Activated CD4-positive, alpha-beta T cell treated with anti-CD3 and anti-CD28 coated beads, Interleukin-2, amount 10 ng/mL, durations not matched to agents 7 days and 5 days (primary cell): Measurements from ENCODE around the gene ZNF768. TPM values are rescaled to one million over a fixed set of nuclear protein-coding genes. Genes with fewer than 3 reads are reported as not detected.
"Not testable (repeated sequence)": the region's sequence is repeated elsewhere in the genome, so short reads cannot be mapped to it uniquely, and the experiment has no call there.

Source experiments
- CTCF ChIA-PET: fragments of 350-600 bp; sonication (Branson Sonifier 250); formaldehyde crosslinking; loops from one replicate; lab custom pipeline; 2021; ENCODE audit warnings: antibody characterized with exemption; lab: Charles Lee
- POLR2A ChIA-PET: fragments of 350-600 bp; sonication (Branson Sonifier 250); formaldehyde crosslinking; loops from one replicate; lab custom pipeline; 2021; ENCODE audit warnings: antibody characterized with exemption; lab: Charles Lee
- DNase-seq: peaks from one replicate; pipeline ENCODE4 v3.0.0-alpha.2; 2020
- H3K27ac Mint-ChIP-seq: one replicate; pipeline ENCODE4 v1.8.0; 2021; ENCODE audit warnings: mild to moderate bottlenecking, moderate library complexity, mixed read lengths
- H3K27me3 Mint-ChIP-seq: one replicate; pipeline ENCODE4 v1.8.0; 2021; ENCODE audit warnings: mixed read lengths
- H3K36me3 Mint-ChIP-seq: one replicate; pipeline ENCODE4 v1.8.0; 2021; ENCODE audit warnings: low read depth, mixed read lengths
- H3K4me1 Mint-ChIP-seq: one replicate; pipeline ENCODE4 v1.8.0; 2021; ENCODE audit warnings: mixed read lengths
- H3K4me3 Mint-ChIP-seq: one replicate; pipeline ENCODE4 v1.8.0; 2021; ENCODE audit warnings: mild to moderate bottlenecking, moderate library complexity, mixed read lengths
- H3K9me3 Mint-ChIP-seq: one replicate; pipeline ENCODE4 v1.8.0; 2021; ENCODE audit warnings: mixed read lengths
- total RNA-seq, 2 experiments: library from RNA; stranded (reverse); gene quantifications; one replicate each; pipeline ENCODE4 v1.2.3, GENCODE V29; 2021

ZNF768 gene
- total RNA-seq, 2 experiments from 2014 or later = 1.9 to 2.6 TPM

DNA sequence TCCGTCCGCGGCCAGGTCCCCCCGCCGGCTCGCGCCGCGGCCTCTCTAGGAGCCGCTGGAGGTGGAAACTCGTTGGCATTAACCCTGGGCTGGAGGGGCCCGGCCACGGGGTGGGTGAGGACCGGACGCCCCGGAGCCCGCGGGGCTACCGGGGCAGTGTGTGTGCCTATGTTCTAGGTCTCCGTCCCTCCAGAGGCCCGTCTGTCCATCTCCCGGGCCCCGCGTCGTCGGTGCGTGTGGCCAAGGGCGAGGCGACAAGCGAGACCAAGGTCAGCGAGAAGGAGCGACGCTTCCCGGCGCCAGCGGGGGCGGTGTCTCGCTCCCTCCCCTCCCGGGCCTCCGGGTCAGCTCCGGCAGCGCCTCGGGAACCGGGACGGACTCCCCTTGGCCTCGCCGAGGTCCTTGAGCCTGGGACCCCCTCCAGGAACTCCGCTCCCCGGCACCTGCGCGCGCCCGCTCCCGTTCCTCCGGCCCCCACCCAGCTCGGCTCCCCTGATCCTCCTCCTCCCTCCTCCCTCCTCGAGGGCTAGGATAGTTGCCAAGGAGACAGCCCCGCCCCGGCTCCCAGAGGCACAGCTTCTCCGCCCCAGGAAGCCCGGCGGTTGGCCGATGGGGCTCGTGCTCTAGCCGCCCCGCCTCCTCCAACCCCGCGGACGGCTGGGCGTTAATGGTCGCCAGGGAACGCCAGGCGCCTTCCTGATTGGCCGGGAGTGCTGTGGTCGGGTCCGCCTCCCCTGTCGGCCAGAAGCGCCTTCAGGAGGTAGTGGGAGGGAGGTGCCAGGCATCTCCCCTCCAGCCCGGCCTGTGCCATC lies 663 bp upstream of the ZNF768 start:
- Mint-ChIP-seq H3K4me3 (peak overlapping the region; percentile 70), H3K27ac (peak overlapping the region; percentile 68), H3K36me3 (peaks cover 12% of the 10 kb centered on the region), H3K27me3 (no peaks in the 10 kb centered on the region), H3K9me3 (no peaks in the 10 kb centered on the region), H3K4me1 (peaks cover 40% of the 10 kb centered on the region)
- DNase-seq = peak; percentile 94
- ChIA-PET POLR2A (interaction anchor here (0.5 to 0.6 kb wide), 3 partner anchors 30 to 221 kb away, joined by 3 read pairs; no protein-coding TSS in a partner anchor), CTCF (interaction anchor here (0.6 to 2.2 kb wide), 7 partner anchors 9 to 88 kb away, joined by 3 to 8 read pairs (median 4); partner anchors contain the start of gene ZNF764)

GRCh38 chr16:30525844-30526136 lies 576 bp downstream of the ZNF768 start:
- Mint-ChIP-seq H3K9me3 (no peaks in the 10 kb centered on the region), H3K4me3 (peak overlapping the region; percentile 75), H3K27ac (no peak overlapping the region), H3K4me1 (peaks cover 36% of the 10 kb centered on the region), H3K36me3 (peaks cover 11% of the 10 kb centered on the region), H3K27me3 (no peaks in the 10 kb centered on the region)
- ChIA-PET CTCF (interaction anchor here (1.2 to 2.9 kb wide), 4 partner anchors 9 to 116 kb away, joined by 4 to 15 read pairs (median 5); partner anchors contain the start of gene ZNF747), POLR2A (no interaction called here)
- DNase-seq = no peak

- Mint-ChIP-seq H3K36me3 (peaks cover 17% of the 10 kb centered on the region), H3K9me3 (no peaks in the 10 kb centered on the region), H3K27ac (no peak overlapping the region), H3K4me3 (peak overlapping the region; percentile 36), H3K27me3 (no peaks in the 10 kb centered on the region), H3K4me1 (peaks cover 28% of the 10 kb centered on the region)
- POLR2A ChIA-PET = interaction anchor here (1.0 kb wide), 1 partner anchor 95 kb away, joined by 3 read pairs; the partner anchor contains the start of gene DCTPP1
- CTCF ChIA-PET = interaction anchor here (0.6 to 2.9 kb wide), 10 partner anchors 10 to 115 kb away, joined by 3 to 15 read pairs (median 3); partner anchors contain the start of gene ZNF747
- no peak for DNase-seq
Observed at GRCh38 chr16:30524575-30525568, 1.5 kb downstream of the ZNF768 start.

DNA sequence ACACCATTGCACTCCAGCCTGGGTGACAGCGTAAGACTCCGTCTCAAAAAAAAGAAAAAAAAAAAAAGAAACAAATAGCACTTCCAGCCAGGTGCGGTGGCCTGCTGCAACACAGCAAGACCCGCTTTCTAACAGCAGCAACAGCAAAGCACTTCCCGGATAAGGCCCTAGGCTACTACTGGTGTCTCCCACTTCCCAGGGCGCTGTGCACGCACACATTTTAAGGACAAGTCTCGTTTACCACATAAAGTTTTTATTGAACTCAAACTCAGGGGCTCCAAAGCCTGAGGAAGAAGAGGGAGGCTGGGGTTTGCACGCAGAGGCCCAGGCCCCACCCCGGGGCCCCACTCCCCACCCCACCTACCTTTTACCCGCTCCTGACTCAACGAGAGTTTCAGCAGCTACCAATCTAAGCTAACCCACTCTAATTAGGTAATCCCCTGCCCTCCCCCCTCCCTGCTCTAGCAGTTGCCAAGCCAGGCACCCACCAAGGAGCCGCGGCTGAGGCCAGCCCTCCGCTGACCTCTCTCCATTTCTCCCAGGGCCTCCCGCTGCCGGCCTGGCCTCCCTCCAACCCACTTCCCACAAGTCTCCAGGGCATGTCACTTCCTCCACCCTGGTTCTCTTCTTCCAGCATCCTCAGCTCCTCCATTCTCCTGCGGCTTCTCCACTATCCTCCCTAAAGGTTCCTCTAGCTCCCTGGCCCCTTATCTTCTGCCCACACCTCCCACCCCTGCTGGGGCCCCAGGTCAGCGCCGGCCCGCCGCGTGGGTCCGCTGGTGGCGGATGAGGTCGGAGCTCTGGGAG lies 2.4 kb downstream of the ZNF768 start:
- ChIA-PET CTCF (interaction anchor here (0.6 to 2.9 kb wide), 7 partner anchors 9 to 103 kb away, joined by 3 to 15 read pairs (median 3); partner anchors contain the start of gene ZNF747), POLR2A (interaction anchor here (1.0 kb wide), 1 partner anchor 94 kb away, joined by 3 read pairs; the partner anchor contains the start of gene DCTPP1)
- Mint-ChIP-seq H3K9me3 (no peaks in the 10 kb centered on the region), H3K4me1 (peaks cover 32% of the 10 kb centered on the region), H3K36me3 (peaks cover 26% of the 10 kb centered on the region), H3K27ac (peak overlapping the region; percentile 54), H3K27me3 (no peaks in the 10 kb centered on the region), H3K4me3 (peak overlapping the region; percentile 36)
- no peak for DNase-seq

- Mint-ChIP-seq H3K36me3 (peaks cover 34% of the 10 kb centered on the region), H3K4me1 (peaks cover 28% of the 10 kb centered on the region), H3K27ac (peak overlapping the region; percentile 25)
- CTCF ChIA-PET = interaction anchor here (0.8 to 1.5 kb wide), 4 partner anchors 31 to 171 kb away, joined by 3 read pairs; no protein-coding TSS in a partner anchor
- H3K27me3 Mint-ChIP-seq, H3K4me3 Mint-ChIP-seq, POLR2A ChIA-PET, DNase-seq, H3K9me3 Mint-ChIP-seq: not testable (repeated sequence)
Observed at GRCh38 chr16:30522702-30523463, 3.5 kb downstream of the ZNF768 start.

DNA sequence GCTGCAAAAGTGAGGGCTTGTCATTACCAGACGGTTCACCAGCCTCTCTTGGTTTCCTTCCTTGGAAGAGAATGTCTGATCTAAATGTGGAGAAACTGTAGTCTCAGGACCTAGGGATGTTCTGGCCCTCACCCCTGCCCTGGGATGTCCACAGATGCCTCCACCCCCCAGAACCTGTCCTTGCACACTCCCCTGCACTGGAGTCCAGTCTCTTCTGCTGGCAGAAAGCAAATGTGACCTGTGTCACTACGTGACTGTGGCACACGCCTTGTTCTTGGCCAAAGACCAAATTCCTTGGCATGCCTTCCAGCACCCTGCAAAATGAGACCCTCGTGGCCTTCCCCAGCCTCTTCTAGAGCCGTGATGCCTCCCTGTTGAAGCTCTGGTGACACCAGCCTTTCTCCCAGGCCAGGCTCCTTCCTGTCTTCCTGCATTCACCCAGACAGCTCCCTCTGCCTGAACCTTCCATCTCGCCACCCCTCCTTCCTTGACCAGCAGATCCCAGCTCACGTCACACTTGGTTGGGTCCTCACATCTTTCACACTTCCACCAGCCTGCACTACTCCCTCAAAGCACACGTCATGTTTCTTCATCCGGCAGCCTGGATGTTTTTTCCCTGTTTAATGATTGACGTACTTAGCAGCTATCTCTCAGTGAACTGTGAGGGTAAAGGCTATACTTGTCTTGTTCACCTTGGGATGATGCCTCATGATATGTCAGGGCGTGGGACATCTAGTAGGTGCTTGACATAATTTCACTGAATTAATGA lies 4.3 kb downstream of the ZNF768 start:
- no peak overlapping the region for H3K4me3 Mint-ChIP-seq
- CTCF ChIA-PET = interaction anchor here (0.8 to 1.5 kb wide), 4 partner anchors 31 to 172 kb away, joined by 3 read pairs; no protein-coding TSS in a partner anchor
- POLR2A ChIA-PET = interaction anchor here (0.5 kb wide), 1 partner anchor 76 kb away, joined by 3 read pairs; no protein-coding TSS in a partner anchor
- H3K27ac Mint-ChIP-seq = no peak overlapping the region
- no peaks in the 10 kb centered on the region for H3K27me3 Mint-ChIP-seq
- no peak for DNase-seq
- H3K36me3 Mint-ChIP-seq = peaks cover 42% of the 10 kb centered on the region
- H3K4me1 Mint-ChIP-seq = peaks cover 25% of the 10 kb centered on the region
- H3K9me3 Mint-ChIP-seq = no peaks in the 10 kb centered on the region

DNA sequence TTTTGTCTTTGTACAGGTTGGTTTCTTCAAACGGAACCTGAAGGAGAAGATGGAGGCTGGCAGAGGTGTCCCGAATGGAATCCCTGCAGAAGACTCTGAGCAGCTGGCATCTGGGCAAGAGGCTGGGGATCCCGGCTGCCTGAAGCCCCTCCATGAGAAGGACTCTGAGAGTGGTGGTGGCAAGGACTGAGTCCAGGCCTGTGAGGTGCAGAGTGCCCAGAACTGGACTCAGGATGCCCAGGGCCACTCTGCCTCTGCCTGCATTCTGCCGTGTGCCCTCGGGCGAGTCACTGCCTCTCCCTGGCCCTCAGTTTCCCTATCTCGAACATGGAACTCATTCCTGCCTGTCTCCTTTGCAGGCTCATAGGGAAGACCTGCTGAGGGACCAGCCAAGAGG lies 4.9 kb downstream of the ZNF768 start:
- Mint-ChIP-seq H3K9me3 (no peaks in the 10 kb centered on the region), H3K4me1 (peaks cover 27% of the 10 kb centered on the region), H3K4me3 (no peak overlapping the region), H3K36me3 (peaks cover 48% of the 10 kb centered on the region), H3K27me3 (no peaks in the 10 kb centered on the region), H3K27ac (peak overlapping the region; percentile 9)
- POLR2A ChIA-PET = no interaction called here
- no peak for DNase-seq
- CTCF ChIA-PET = no interaction called here

DNA sequence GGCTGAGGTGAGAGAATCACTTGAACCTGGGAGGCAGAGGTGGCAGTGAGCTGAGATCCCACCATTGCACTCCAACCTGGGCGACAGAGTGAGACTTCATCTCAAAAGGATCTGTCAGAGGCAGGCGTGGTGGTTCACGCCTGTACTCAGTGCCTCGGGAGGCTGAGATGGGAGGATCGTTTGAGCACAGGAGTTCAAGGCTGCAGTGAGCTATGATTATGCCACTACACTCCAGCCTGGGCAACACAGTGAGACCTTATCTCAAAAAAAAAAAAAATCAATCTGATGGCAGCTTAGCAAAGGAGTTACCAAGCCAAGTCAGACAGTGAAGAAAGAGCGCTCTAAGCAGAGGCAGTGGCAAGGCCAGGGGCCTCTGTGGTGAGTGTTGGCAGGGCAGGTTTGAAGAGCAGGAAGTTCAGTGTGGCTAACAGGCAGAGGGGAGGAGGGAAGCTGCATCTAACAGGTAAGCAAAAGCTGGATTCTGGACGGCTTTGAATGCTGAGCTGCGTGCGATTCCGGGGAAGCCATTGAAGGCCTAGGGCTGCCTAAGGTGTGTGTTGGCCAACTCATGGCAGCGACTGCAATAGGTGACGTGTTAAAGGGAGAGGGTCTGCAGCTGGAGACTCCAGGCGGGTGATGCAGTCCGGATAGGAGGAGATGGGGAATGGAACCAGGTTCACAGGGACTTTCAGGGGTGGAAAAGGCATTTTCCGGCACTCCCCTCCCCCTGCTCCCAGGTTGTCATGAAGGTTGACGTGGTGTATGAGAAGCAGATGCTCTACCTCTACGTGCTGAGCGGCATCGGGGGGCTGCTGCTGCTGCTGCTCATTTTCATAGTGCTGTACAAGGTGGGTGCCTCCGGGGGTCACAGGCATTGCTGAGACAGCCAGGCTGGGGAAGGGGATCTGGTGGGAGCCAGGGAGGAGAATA lies 7.0 kb downstream of the ZNF768 start:
- peaks cover 22% of the 10 kb centered on the region for H3K4me1 Mint-ChIP-seq
- H3K9me3 Mint-ChIP-seq = no peaks in the 10 kb centered on the region
- ChIA-PET CTCF (interaction anchor here (0.8 to 1.2 kb wide), 4 partner anchors 9 to 139 kb away, joined by 3 to 4 read pairs (median 3); partner anchors contain the start of gene FBRS), POLR2A (interaction anchor here (0.6 kb wide), 1 partner anchor 44 kb away, joined by 3 read pairs; no protein-coding TSS in a partner anchor)
- H3K27me3 Mint-ChIP-seq = no peaks in the 10 kb centered on the region
- no peak for DNase-seq
- H3K36me3 Mint-ChIP-seq = peaks cover 65% of the 10 kb centered on the region
- H3K4me3 Mint-ChIP-seq = no peak overlapping the region
- peak overlapping the region; percentile 33 for H3K27ac Mint-ChIP-seq

GRCh38 chr16:30518552-30518951 lies 7.8 kb downstream of the ZNF768 start:
- Mint-ChIP-seq H3K4me1 (peaks cover 22% of the 10 kb centered on the region), H3K4me3 (no peak overlapping the region), H3K27me3 (no peaks in the 10 kb centered on the region), H3K36me3 (peaks cover 70% of the 10 kb centered on the region), H3K27ac (peak overlapping the region; percentile 50), H3K9me3 (no peaks in the 10 kb centered on the region)
- ChIA-PET POLR2A (no interaction called here), CTCF (interaction anchor here (0.8 to 1.2 kb wide), 4 partner anchors 8 to 140 kb away, joined by 3 to 4 read pairs (median 3); partner anchors contain the start of gene FBRS)
- DNase-seq = no peak
